HL-60 (cell line): ENCODE results near the gene CKAP5.

Source experiments
- DNase-seq, 2 experiments: peaks; one replicate each; pipeline ENCODE4 v3.0.0-alpha.2; 2010 to 2020; ENCODE audit warnings: low read depth in 1 of 2, low spot score in 1 of 2
- H3K27ac ChIP-seq: fragments of 250-450 bp; sonication (Bioruptor Pico); replicated peaks from 2 replicates; pipeline ENCODE4 v1.5.1; 2020; ENCODE audit warnings: mild to moderate bottlenecking, moderate library complexity
- H3K27me3 ChIP-seq: fragments of 250-450 bp; sonication (Bioruptor Pico); 2 replicates; pipeline ENCODE4 v1.5.1; 2021; ENCODE audit warnings: mild to moderate bottlenecking, moderate library complexity; ENCODE audit not compliant: insufficient read depth, poor library complexity, severe bottlenecking
- H3K4me3 ChIP-seq: replicated peaks from 2 replicates; pipeline ENCODE4 v1.5.1; 2011; ENCODE audit warnings: mild to moderate bottlenecking, control low read depth, low read length; ENCODE audit not compliant: insufficient read depth
- CTCF ChIP-seq: IDR thresholded peaks from one replicate; pipeline ENCODE4 v1.5.1; 2011; ENCODE audit warnings: low read length, control low read depth, inconsistent platforms; ENCODE audit not compliant: insufficient read depth
- GABPA ChIP-seq: IDR thresholded peaks from 2 replicates; pipeline ENCODE4 v1.6.1; 2012; ENCODE audit warnings: low read depth
- POLR2AphosphoS5 ChIP-seq: IDR thresholded peaks from 2 replicates; pipeline ENCODE4 v1.6.1; 2012; ENCODE audit warnings: low read depth
- REST ChIP-seq: IDR thresholded peaks from 2 replicates; pipeline ENCODE4 v1.6.1; 2012; ENCODE audit warnings: low read depth; ENCODE audit not compliant: insufficient replicate concordance
- SPI1 ChIP-seq: IDR thresholded peaks from 2 replicates; pipeline ENCODE4 v1.6.1; 2012; ENCODE audit warnings: low read depth, mild to moderate bottlenecking, borderline replicate concordance

The CKAP5 gene

GRCh38 chr11:46860218-46860617, 14.1 kb upstream of the CKAP5 start:
- Histone ChIP-seq H3K4me3 (no peak overlapping the region), H3K27ac (no peak overlapping the region), H3K27me3 (no peaks in the 10 kb centered on the region)
- no peak for DNase-seq
- TF ChIP-seq SPI1 (no peak), POLR2AphosphoS5 (no peak), REST (no peak), GABPA (no peak), CTCF (no peak)

- TF ChIP-seq REST (no peak), POLR2AphosphoS5 (no peak), SPI1 (peak; percentile 80)
- Histone ChIP-seq H3K27ac (no peak overlapping the region), H3K27me3 (no peaks in the 10 kb centered on the region), H3K4me3 (no peak overlapping the region)
- DNase-seq = peak in 1 of 2 experiments; percentile 23
Measured at GRCh38 chr11:46858920-46859546, 13.0 kb upstream of the CKAP5 start.

GRCh38 chr11:46857666-46858065, 11.6 kb upstream of the CKAP5 start:
- DNase-seq = no peak
- Histone ChIP-seq H3K27me3 (no peaks in the 10 kb centered on the region), H3K27ac (no peak overlapping the region), H3K4me3 (no peak overlapping the region)
- no peak for TF ChIP-seq REST
- no peak for TF ChIP-seq POLR2AphosphoS5
- no peak for TF ChIP-seq CTCF
- no peak for TF ChIP-seq GABPA
- no peak for TF ChIP-seq SPI1
